Measurements from ENCODE around the gene NEK1.

NEK1 gene

DNA sequence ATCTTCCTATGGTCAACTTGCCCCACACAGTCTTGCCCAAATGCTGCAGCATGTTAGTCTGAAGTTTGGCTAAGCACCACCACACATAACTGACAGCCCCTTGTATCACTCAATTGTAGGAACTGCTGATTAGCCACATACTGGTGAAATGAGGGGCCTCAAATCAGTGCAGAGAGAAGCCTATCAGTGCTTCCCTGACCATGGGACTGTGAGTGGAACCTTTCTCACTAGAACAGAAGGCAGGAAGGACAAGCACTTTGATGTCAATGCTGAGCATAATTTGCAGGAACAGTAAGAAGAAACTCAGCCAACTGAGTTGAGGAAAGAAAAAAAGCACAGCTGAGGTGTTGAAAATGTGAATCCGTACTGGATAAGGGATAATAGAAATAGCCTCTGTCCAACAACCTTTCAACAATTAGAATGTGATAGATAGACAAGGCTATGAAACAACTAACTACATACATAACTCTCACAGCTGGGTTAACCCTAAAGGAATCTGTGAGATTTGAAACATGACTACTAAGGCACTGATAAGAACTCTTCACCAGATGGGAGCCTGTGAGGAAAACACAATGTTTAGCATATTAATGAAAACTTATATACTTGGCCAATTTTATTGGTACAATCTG lies 205.1 kb downstream of the NEK1 start:
- Mint-ChIP-seq H3K9me3 (no peaks in the 10 kb centered on the region), H3K27ac (no peak overlapping the region), H3K27me3 (no peaks in the 10 kb centered on the region), H3K36me3 (peaks cover 5% of the 10 kb centered on the region), H3K4me1 (peaks cover 33% of the 10 kb centered on the region), H3K4me3 (no peak overlapping the region)

- no peak overlapping the region for H3K27ac Mint-ChIP-seq
- H3K36me3 Mint-ChIP-seq = peaks cover 12% of the 10 kb centered on the region
- H3K4me1 Mint-ChIP-seq = peaks cover 10% of the 10 kb centered on the region
- H3K4me3 Mint-ChIP-seq = no peak overlapping the region
- H3K9me3 Mint-ChIP-seq = no peaks in the 10 kb centered on the region
- H3K27me3 Mint-ChIP-seq = no peaks in the 10 kb centered on the region
Measured at GRCh38 chr4:169404960-169405359, 207.4 kb downstream of the NEK1 start.

GRCh38 chr4:169400832-169401231 lies 211.6 kb downstream of the NEK1 start:
- no peak overlapping the region for H3K4me3 Mint-ChIP-seq
- H3K36me3 Mint-ChIP-seq = peaks cover 19% of the 10 kb centered on the region
- no peak overlapping the region for H3K27ac Mint-ChIP-seq
- no peaks in the 10 kb centered on the region for H3K4me1 Mint-ChIP-seq
- H3K27me3 Mint-ChIP-seq = no peaks in the 10 kb centered on the region
- H3K9me3 Mint-ChIP-seq = no peaks in the 10 kb centered on the region

- Mint-ChIP-seq H3K4me3 (no peak overlapping the region), H3K27me3 (no peaks in the 10 kb centered on the region), H3K36me3 (peaks cover 21% of the 10 kb centered on the region), H3K9me3 (no peaks in the 10 kb centered on the region), H3K4me1 (no peaks in the 10 kb centered on the region), H3K27ac (no peak overlapping the region)
Measured at GRCh38 chr4:169399976-169400767, 212.2 kb downstream of the NEK1 start.

DNA sequence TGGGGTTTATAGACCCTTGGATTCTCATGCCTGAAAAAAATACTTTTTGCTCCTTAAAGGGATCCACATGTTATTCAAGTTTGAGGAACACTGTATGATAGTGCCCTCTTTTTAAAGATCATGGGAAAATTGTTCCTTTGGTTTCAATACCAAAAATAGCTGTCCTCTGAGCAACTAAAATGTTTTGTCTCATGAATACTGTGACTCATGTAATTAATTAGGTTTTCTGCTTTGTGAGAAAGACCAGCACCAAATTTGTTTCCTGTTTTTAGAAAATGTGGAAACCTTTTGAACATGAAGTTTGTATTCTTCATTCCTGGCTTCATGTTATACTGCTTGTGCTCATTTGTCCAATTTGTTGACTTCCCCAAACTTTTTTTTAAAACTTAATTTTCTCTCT lies 214.1 kb downstream of the NEK1 start:
- no peaks in the 10 kb centered on the region for H3K4me1 Mint-ChIP-seq
- H3K9me3 Mint-ChIP-seq = no peaks in the 10 kb centered on the region
- no peaks in the 10 kb centered on the region for H3K27me3 Mint-ChIP-seq
- H3K36me3 Mint-ChIP-seq = peaks cover 19% of the 10 kb centered on the region
- H3K27ac Mint-ChIP-seq = no peak overlapping the region
- H3K4me3 Mint-ChIP-seq = no peak overlapping the region

- peaks cover 21% of the 10 kb centered on the region for H3K36me3 Mint-ChIP-seq
- H3K4me1 Mint-ChIP-seq = no peaks in the 10 kb centered on the region
- no peak overlapping the region for H3K27ac Mint-ChIP-seq
- H3K27me3 Mint-ChIP-seq = no peaks in the 10 kb centered on the region
- no peaks in the 10 kb centered on the region for H3K9me3 Mint-ChIP-seq
- H3K4me3 Mint-ChIP-seq = no peak overlapping the region
Measured at GRCh38 chr4:169397762-169398161, 214.6 kb downstream of the NEK1 start.

GRCh38 chr4:169385376-169385775 lies 227.0 kb downstream of the NEK1 start:
- Mint-ChIP-seq H3K9me3 (peaks cover 5% of the 10 kb centered on the region), H3K27me3 (no peaks in the 10 kb centered on the region), H3K4me3 (no peak overlapping the region), H3K4me1 (no peaks in the 10 kb centered on the region), H3K27ac (no peak overlapping the region), H3K36me3 (no peaks in the 10 kb centered on the region)

DNA sequence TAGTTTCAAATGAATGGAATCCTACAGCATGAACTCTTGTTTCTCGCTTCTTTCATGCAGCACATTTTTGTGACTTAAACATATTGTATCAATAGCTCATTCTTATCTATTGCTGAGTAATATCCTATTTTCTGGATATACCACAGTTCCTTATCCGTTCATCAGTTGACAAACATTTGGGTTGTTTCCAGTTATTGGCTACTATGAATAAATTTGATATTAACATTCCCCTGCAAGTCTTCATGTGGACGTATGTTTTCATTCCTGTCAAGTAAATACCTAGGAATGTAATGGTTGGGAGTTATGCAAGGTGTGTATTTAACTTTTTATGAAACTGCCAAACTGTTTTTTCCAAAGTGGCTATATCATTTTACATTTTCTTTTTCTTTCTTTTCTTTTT lies 227.6 kb downstream of the NEK1 start:
- no peak overlapping the region for H3K27ac Mint-ChIP-seq
- no peaks in the 10 kb centered on the region for H3K27me3 Mint-ChIP-seq
- peaks cover 5% of the 10 kb centered on the region for H3K9me3 Mint-ChIP-seq
- no peaks in the 10 kb centered on the region for H3K36me3 Mint-ChIP-seq
- H3K4me1 Mint-ChIP-seq = no peaks in the 10 kb centered on the region
- H3K4me3 Mint-ChIP-seq = no peak overlapping the region

DNA sequence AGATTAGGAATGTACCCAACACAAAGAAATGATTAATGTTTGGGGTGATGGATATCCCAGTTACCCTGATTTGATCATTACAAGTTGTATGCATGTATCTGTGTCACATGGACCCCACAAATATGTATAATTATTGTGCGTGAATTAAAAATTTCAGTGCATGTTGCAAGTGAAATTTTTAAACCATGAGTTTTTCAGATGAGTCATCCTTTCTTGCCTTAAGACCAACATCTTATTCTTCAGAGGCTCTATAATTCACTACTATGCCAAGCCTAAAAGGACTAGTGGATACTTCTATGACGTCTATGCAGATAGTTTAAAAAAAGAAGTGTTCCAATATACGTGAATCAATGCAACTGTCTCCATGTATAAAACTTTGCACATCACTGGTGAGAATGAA lies 228.7 kb downstream of the NEK1 start:
- no peak overlapping the region for H3K27ac Mint-ChIP-seq
- no peaks in the 10 kb centered on the region for H3K4me1 Mint-ChIP-seq
- no peaks in the 10 kb centered on the region for H3K27me3 Mint-ChIP-seq
- H3K4me3 Mint-ChIP-seq = no peak overlapping the region
- H3K36me3 Mint-ChIP-seq = no peaks in the 10 kb centered on the region
- H3K9me3 Mint-ChIP-seq = peaks cover 16% of the 10 kb centered on the region

DNA sequence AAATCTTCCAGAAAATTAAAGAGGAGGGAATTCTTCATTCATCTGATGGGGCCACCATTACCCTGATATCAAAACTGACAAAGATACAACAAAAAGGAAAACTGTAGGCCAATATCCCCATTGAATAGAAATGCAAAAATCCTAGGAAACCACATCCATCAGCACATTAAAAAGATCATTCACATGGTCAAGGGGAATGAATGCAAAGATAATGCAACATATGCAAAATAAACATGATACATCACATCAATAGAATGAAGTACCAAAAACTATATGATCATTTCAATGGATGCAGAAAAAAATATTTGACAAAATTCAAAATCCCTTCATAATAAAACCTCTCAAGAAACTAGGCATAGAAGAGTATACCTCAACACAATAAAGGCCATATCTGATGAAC lies 232.7 kb downstream of the NEK1 start:
- Mint-ChIP-seq H3K27ac (no peak overlapping the region), H3K9me3 (peaks cover 32% of the 10 kb centered on the region), H3K4me1 (no peaks in the 10 kb centered on the region), H3K4me3 (no peak overlapping the region), H3K36me3 (peaks cover 4% of the 10 kb centered on the region), H3K27me3 (no peaks in the 10 kb centered on the region)

GRCh38 chr4:169377367-169377766 lies 235.0 kb downstream of the NEK1 start:
- Mint-ChIP-seq H3K4me1 (no peaks in the 10 kb centered on the region), H3K4me3 (no peak overlapping the region), H3K27ac (no peak overlapping the region), H3K27me3 (no peaks in the 10 kb centered on the region), H3K36me3 (peaks cover 4% of the 10 kb centered on the region), H3K9me3 (peaks cover 32% of the 10 kb centered on the region)

GRCh38 chr4:169376421-169376820 lies 236.0 kb downstream of the NEK1 start:
- Mint-ChIP-seq H3K36me3 (peaks cover 4% of the 10 kb centered on the region), H3K27ac (no peak overlapping the region), H3K4me3 (no peak overlapping the region), H3K4me1 (no peaks in the 10 kb centered on the region), H3K9me3 (peaks cover 27% of the 10 kb centered on the region), H3K27me3 (no peaks in the 10 kb centered on the region)

DNA sequence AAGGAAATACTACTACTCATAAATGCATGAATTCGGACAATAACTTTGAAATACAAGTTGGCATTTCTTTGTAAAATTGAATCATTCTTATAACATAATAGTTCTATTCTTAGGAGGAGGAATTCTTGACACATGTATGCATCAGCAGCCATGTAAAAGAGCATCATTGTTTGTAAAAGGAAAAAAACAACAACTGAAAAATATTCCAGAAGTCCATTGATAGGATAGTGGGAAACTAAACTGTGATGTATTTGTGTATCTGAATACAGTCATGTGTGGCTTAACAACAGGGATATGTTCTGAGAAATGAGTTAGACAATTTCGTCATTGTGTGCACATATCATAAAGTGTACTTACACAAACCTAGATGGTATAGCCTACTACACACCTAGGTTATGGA lies 239.6 kb downstream of the NEK1 start:
- Mint-ChIP-seq H3K27me3 (no peaks in the 10 kb centered on the region), H3K4me1 (no peaks in the 10 kb centered on the region), H3K9me3 (peaks cover 15% of the 10 kb centered on the region), H3K4me3 (no peak overlapping the region), H3K36me3 (peaks cover 4% of the 10 kb centered on the region), H3K27ac (no peak overlapping the region)

DNA sequence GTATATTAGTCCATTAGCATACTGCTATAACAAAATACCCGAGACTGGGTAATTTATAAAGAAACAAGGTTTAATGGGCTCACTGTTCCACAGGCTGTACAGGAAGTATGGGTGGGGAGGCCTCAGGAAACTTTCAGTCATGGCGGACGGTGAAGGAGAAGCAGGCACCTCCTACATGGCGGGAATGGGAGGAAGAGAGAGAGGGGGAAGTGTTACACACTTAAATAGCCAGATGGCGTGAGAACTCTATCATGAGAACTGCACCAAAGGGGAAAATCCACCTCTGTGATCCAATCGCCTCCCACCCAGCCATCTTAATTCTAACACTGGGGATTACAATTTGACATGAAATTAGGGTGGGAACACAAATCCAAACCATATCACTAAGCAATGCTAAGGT lies 242.7 kb downstream of the NEK1 start:
- Mint-ChIP-seq H3K27ac (no peak overlapping the region), H3K27me3 (peaks cover 4% of the 10 kb centered on the region), H3K4me3 (no peak overlapping the region), H3K9me3 (peaks cover 9% of the 10 kb centered on the region), H3K36me3 (peaks cover 2% of the 10 kb centered on the region), H3K4me1 (no peaks in the 10 kb centered on the region)

GRCh38 chr4:169367826-169368225 lies 244.6 kb downstream of the NEK1 start:
- Mint-ChIP-seq H3K27ac (no peak overlapping the region), H3K27me3 (peaks cover 4% of the 10 kb centered on the region), H3K4me1 (no peaks in the 10 kb centered on the region)

GRCh38 chr4:169366821-169367220 lies 245.6 kb downstream of the NEK1 start:
- Mint-ChIP-seq H3K4me3 (no peak overlapping the region), H3K4me1 (no peaks in the 10 kb centered on the region), H3K27me3 (peaks cover 8% of the 10 kb centered on the region), H3K9me3 (peaks cover 10% of the 10 kb centered on the region), H3K36me3 (peaks cover 2% of the 10 kb centered on the region), H3K27ac (no peak overlapping the region)

More at GRCh38 chr4:169367826-169368225, 244.6 kb downstream of the NEK1 start:
- H3K9me3 Mint-ChIP-seq = peaks cover 10% of the 10 kb centered on the region
- H3K36me3 Mint-ChIP-seq = peaks cover 2% of the 10 kb centered on the region
- no peak overlapping the region for H3K4me3 Mint-ChIP-seq
